Mesothelial cell of epicardium (in vitro differentiated cells): ENCODE data around the gene ERGIC1. TPM values are rescaled to one million over a fixed set of nuclear protein-coding genes. Genes with fewer than 3 reads are reported as not detected.
A peak's percentile ranks its signal among the peaks of the same experiment; 100 is the strongest.

ENCODE experiments used
- DNase-seq, 2 experiments: peaks; one replicate each; pipeline ENCODE4 v3.0.0; 2021; ENCODE audit warnings: low spot score in 2 of 2; ENCODE audit not compliant: unreplicated experiment in 2 of 2
- H3K27ac Mint-ChIP-seq: 2 replicates; pipeline ENCODE4 v1.8.0; 2021; ENCODE audit warnings: mixed read lengths
- H3K27me3 Mint-ChIP-seq: 2 replicates; pipeline ENCODE4 v1.8.0; 2021; ENCODE audit warnings: low read depth, mixed read lengths
- H3K36me3 Mint-ChIP-seq: 2 replicates; pipeline ENCODE4 v1.8.0; 2021; ENCODE audit warnings: mixed read lengths
- H3K4me1 Mint-ChIP-seq: 2 replicates; pipeline ENCODE4 v1.8.0; 2021; ENCODE audit warnings: mixed read lengths
- H3K4me3 Mint-ChIP-seq: 2 replicates; pipeline ENCODE4 v1.8.0; 2021; ENCODE audit warnings: mild to moderate bottlenecking, moderate library complexity, mixed read lengths
- H3K9me3 Mint-ChIP-seq: 2 replicates; pipeline ENCODE4 v1.8.0; 2021; ENCODE audit warnings: mixed read lengths
- total RNA-seq: library from RNA; stranded (reverse); gene quantifications from 3 replicates; pipeline ENCODE4 v1.2.1, GENCODE V29; 2021
- TF ChIP-seq, protein P1 (sequence below): fragments of 200-600 bp; sonication (generic); IDR thresholded peaks from one replicate; pipeline ENCODE4 v1.5.0; 2021; ENCODE audit warnings: antibody characterized with exemption; ENCODE audit not compliant: unreplicated experiment

ERGIC1 gene
- total RNA-seq, 1 donor from 2014 or later, result 107 TPM

DNA sequence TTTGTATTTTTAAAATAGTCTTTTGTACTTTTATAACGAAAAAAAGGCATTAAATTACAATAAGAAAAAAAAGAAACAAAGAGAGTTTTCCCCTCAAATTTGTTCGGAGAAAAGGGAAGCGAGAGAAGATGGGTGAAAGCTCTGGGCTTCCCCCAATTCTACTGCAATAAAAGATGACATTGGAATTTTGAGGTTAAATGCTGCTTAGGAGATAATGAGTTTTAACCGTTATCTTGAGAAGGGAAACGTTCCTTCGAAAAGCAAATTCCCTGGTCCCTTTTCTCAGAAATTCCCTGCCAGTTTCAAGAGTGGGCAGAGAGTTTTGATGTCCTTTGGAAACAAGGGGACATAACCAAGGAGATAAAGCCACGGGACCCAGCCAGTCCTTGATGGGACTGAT is 18.4 kb upstream of the ERGIC1 start:
- Mint-ChIP-seq H3K9me3 (peaks cover 2% of the 10 kb centered on the region), H3K4me3 (no peak overlapping the region), H3K36me3 (no peaks in the 10 kb centered on the region), H3K27me3 (no peaks in the 10 kb centered on the region), H3K4me1 (peaks cover 20% of the 10 kb centered on the region), H3K27ac (no peak overlapping the region)
- no peak for DNase-seq
- TF ChIP-seq, protein P1, sequence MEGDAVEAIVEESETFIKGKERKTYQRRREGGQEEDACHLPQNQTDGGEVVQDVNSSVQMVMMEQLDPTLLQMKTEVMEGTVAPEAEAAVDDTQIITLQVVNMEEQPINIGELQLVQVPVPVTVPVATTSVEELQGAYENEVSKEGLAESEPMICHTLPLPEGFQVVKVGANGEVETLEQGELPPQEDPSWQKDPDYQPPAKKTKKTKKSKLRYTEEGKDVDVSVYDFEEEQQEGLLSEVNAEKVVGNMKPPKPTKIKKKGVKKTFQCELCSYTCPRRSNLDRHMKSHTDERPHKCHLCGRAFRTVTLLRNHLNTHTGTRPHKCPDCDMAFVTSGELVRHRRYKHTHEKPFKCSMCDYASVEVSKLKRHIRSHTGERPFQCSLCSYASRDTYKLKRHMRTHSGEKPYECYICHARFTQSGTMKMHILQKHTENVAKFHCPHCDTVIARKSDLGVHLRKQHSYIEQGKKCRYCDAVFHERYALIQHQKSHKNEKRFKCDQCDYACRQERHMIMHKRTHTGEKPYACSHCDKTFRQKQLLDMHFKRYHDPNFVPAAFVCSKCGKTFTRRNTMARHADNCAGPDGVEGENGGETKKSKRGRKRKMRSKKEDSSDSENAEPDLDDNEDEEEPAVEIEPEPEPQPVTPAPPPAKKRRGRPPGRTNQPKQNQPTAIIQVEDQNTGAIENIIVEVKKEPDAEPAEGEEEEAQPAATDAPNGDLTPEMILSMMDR, result no peak

DNA sequence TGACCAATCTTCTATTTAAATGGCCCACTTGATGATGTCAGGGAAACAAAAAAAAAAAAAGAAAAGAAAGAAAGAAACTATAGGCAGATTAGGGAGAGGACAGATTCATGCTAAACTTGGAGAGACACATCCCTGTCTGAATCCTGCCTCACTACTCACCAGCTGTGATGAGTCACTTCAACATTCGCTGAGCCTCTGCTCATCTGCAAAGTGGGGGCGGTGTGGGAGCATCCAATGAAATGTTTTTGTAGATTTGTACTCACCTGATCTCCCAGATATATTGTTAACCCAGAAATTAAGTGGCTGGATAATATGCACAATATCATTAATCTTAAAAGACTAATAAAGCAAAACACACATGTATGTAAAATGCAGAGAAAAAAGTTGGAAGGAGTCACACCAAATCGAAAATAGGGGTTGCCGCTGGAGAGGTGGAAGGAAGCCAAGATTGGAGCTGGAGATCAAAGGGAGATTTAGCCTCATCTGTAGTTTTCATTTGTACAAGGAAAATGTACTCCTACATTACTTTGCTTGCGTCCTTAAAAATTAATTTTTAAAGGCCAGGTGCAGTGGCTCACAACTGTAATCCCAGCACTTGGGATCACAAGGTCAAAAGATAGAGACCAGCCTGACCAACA is 17.0 kb upstream of the ERGIC1 start:
- H3K4me3 Mint-ChIP-seq, result peak overlapping the region; percentile 24
- H3K36me3 Mint-ChIP-seq, result no peaks in the 10 kb centered on the region
- H3K27ac Mint-ChIP-seq, result peak overlapping the region; percentile 80
- no peaks in the 10 kb centered on the region for H3K9me3 Mint-ChIP-seq
- H3K4me1 Mint-ChIP-seq, result peaks cover 20% of the 10 kb centered on the region
- TF ChIP-seq, protein P1, result no peak
- no peak for DNase-seq
- no peaks in the 10 kb centered on the region for H3K27me3 Mint-ChIP-seq

DNA sequence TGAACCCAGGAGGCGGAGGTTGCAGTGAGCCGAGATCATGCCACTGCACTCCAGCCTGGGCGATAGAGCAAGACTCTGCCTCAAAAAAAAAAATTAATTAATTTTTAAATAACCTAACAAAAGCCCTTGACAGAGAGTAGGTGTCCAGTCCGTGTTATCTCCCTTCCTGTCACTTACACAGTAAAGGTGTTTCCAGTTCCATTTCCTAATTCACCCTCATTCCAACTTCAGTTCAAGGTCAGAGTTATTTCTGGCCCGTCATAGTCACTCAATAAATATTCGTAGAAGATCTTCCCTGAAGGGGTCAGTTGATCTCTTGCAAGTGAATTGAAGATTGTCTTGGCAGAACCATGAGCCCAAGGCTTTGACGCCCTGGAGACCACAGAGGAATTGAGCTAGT is 16.4 kb upstream of the ERGIC1 start:
- H3K4me1 Mint-ChIP-seq, result peaks cover 20% of the 10 kb centered on the region
- no peak overlapping the region for H3K27ac Mint-ChIP-seq
- H3K36me3 Mint-ChIP-seq, result no peaks in the 10 kb centered on the region
- no peaks in the 10 kb centered on the region for H3K9me3 Mint-ChIP-seq
- DNase-seq, result no peak
- H3K27me3 Mint-ChIP-seq, result no peaks in the 10 kb centered on the region
- H3K4me3 Mint-ChIP-seq, result no peak overlapping the region
- TF ChIP-seq, protein P1, result no peak

DNA sequence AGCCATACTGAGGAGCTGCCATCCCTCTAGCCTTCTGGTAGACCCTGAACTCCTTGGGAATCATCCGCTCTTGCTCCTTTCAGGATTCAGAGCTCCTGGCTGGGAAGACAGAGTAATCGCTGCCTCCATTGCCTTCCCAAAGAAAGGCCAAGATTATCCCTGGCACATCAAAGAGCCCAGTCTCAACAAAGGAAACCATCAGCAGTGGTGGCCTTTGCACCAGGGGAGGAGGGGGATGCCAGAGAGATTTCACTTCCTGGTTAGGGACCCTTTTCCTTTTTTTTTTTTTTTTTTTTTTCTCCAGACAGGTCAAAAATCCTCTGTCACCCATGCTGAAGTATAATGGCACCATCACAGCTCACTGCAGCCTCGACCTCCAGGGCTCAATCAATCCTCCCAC is 16.0 kb upstream of the ERGIC1 start:
- no peaks in the 10 kb centered on the region for H3K27me3 Mint-ChIP-seq
- TF ChIP-seq, protein P1, result no peak
- no peak overlapping the region for H3K4me3 Mint-ChIP-seq
- DNase-seq, result no peak
- no peaks in the 10 kb centered on the region for H3K36me3 Mint-ChIP-seq
- H3K9me3 Mint-ChIP-seq, result no peaks in the 10 kb centered on the region
- H3K27ac Mint-ChIP-seq, result no peak overlapping the region
- H3K4me1 Mint-ChIP-seq, result peaks cover 20% of the 10 kb centered on the region

DNA sequence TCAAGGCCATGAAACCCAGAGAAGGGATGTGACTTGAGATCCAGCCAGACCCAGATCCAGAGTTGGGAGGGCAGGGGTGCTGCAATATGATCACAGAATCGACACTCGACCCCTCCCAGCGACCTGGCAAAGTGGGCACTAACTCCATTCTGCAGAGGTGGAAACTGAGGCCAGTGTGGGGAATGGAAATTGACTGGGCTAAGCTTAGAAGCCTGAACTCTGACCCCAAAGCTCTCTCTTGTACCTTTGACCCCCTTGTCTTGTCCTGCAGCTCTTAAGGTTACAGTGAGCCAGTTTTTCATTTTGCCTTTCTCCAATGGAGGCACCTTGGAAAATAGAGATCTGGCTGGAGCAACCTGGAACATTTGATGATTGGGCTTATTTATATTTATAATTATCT is 14.5 kb upstream of the ERGIC1 start:
- H3K4me3 Mint-ChIP-seq, result no peak overlapping the region
- peaks cover 20% of the 10 kb centered on the region for H3K4me1 Mint-ChIP-seq
- no peaks in the 10 kb centered on the region for H3K9me3 Mint-ChIP-seq
- H3K27ac Mint-ChIP-seq, result no peak overlapping the region
- H3K27me3 Mint-ChIP-seq, result no peaks in the 10 kb centered on the region
- TF ChIP-seq, protein P1, result no peak
- no peak for DNase-seq
- H3K36me3 Mint-ChIP-seq, result no peaks in the 10 kb centered on the region
